Frontal cortex (tissue), 4 donors: ENCODE measurements around the gene PEX6. TPM values are rescaled to one million over a fixed set of nuclear protein-coding genes. Genes with fewer than 3 reads are reported as not detected.
"Not testable (repeated sequence)": the region's sequence is repeated elsewhere in the genome, so short reads cannot be mapped to it uniquely, and the experiment has no call there.

Experiments
- DNase-seq, 2 donors: peaks; one replicate each; pipeline ENCODE4 v3.0.0; 2012; ENCODE audit warnings: low spot score in 2 of 2
- FAIRE-seq: peaks from 2 replicates; lab custom pipeline; 2012; peaks lifted over from hg19 to GRCh38; lab: Jason Lieb, UNC
- total RNA-seq: library from RNA; depleted of rRNA; stranded (reverse); fragments of >200 nt; gene quantifications from one replicate; pipeline ENCODE4 v1.2.3, GENCODE V29; 2014
- donor health status: control.
- donor health status: control.
- donor health status: control.

The PEX6 gene
- total RNA-seq, 1 donor from 2014 or later: 25.3 TPM

- no peak for DNase-seq
- FAIRE-seq: no peak
Observed at GRCh38 chr6:42968783-42969182, 10.2 kb downstream of the PEX6 start.

- no peak for FAIRE-seq
- no peak for DNase-seq
Observed at GRCh38 chr6:42968126-42968701, 10.8 kb downstream of the PEX6 start.

GRCh38 chr6:42967228-42967627 is 11.8 kb downstream of the PEX6 start:
- FAIRE-seq (no peak), DNase-seq (no peak)

GRCh38 chr6:42966571-42966970 is 12.4 kb downstream of the PEX6 start:
- FAIRE-seq: no peak
- DNase-seq: no peak

- DNase-seq (no peak), FAIRE-seq (no peak)
Observed at GRCh38 chr6:42963855-42964605, 15.0 kb downstream of the PEX6 start.

GRCh38 chr6:42963179-42963854 is 15.7 kb downstream of the PEX6 start:
- FAIRE-seq (no peak), DNase-seq (no peak)

- FAIRE-seq (no peak), DNase-seq (no peak)
Observed at GRCh38 chr6:42962502-42963178, 16.3 kb downstream of the PEX6 start.

GRCh38 chr6:42962096-42962495 is 16.9 kb downstream of the PEX6 start:
- DNase-seq (no peak), FAIRE-seq (no peak)

GRCh38 chr6:42961020-42961470 is 17.9 kb downstream of the PEX6 start:
- no peak for DNase-seq

GRCh38 chr6:42960243-42961019 is 18.6 kb downstream of the PEX6 start, which contains the start of gene GNMT:
GNMT (plus strand) TSS chr6:42960754; CDS start chr6:42960768, 14 bp downstream.
- DNase-seq (peak in 1 of 2 donors; percentile 56), FAIRE-seq (no peak)

More at GRCh38 chr6:42961020-42961470, 17.9 kb downstream of the PEX6 start:
- FAIRE-seq: no peak

GRCh38 chr6:42959917-42960242 is 19.1 kb downstream of the PEX6 start:
- no peak for FAIRE-seq

GRCh38 chr6:42958125-42958524 is 20.9 kb downstream of the PEX6 start:
- no peak for DNase-seq
- FAIRE-seq: no peak

More at GRCh38 chr6:42959917-42960242, 19.1 kb downstream of the PEX6 start:
- DNase-seq: no peak

- FAIRE-seq, DNase-seq: not testable (repeated sequence)
Observed at GRCh38 chr6:42954405-42954804, 24.6 kb downstream of the PEX6 start.

GRCh38 chr6:42952389-42952788 is 26.6 kb downstream of the PEX6 start:
- FAIRE-seq (no peak), DNase-seq (no peak)

GRCh38 chr6:42947950-42948349 is 31.0 kb downstream of the PEX6 start:
- no peak for FAIRE-seq
- no peak for DNase-seq

GRCh38 chr6:42942444-42942843 is 36.5 kb downstream of the PEX6 start:
- no peak for FAIRE-seq
- DNase-seq: no peak

GRCh38 chr6:42941356-42941755 is 37.6 kb downstream of the PEX6 start:
- not testable (repeated sequence) for DNase-seq, FAIRE-seq

GRCh38 chr6:42940493-42941045 is 38.4 kb downstream of the PEX6 start:
- DNase-seq (no peak), FAIRE-seq (no peak)

GRCh38 chr6:42939810-42940167 is 39.2 kb downstream of the PEX6 start:
- DNase-seq (no peak), FAIRE-seq (no peak)
